WTC11 (cell line): ENCODE results near the gene DRC3. TPM values are rescaled to one million over a fixed set of nuclear protein-coding genes. Genes with fewer than 3 reads are reported as not detected.

ENCODE experiments used
- ATAC-seq: fragments of 200-7000 bp; cut with Tn5 transposase; 2 replicates; pipeline ENCODE4 v1.10.0; 2021; ENCODE audit warnings: mild to moderate bottlenecking, moderate library complexity
- CTCF ChIA-PET: fragments of 300-600 bp; sonication (Branson Sonifier 250); formaldehyde crosslinking; loops from one replicate; lab custom pipeline; 2021; ENCODE audit warnings: antibody characterized with exemption; lab: Charles Lee
- POLR2A ChIA-PET: fragments of 350-600 bp; sonication (Branson Sonifier 250); formaldehyde crosslinking; loops from one replicate; lab custom pipeline; 2021; ENCODE audit warnings: antibody characterized with exemption; lab: Charles Lee
- DNase-seq: peaks from one replicate; pipeline ENCODE4 v3.0.0; 2021; ENCODE audit warnings: low spot score
- H3K27ac Mint-ChIP-seq: 2 replicates; pipeline ENCODE4 v1.8.0; 2021; ENCODE audit warnings: mixed read lengths
- H3K27me3 Mint-ChIP-seq: 2 replicates; pipeline ENCODE4 v1.8.0; 2021; ENCODE audit warnings: low read depth, mild to moderate bottlenecking, moderate library complexity, mixed read lengths
- H3K36me3 Mint-ChIP-seq: 2 replicates; pipeline ENCODE4 v1.8.0; 2021; ENCODE audit warnings: mixed read lengths
- H3K4me1 Mint-ChIP-seq: 2 replicates; pipeline ENCODE4 v1.8.0; 2022; ENCODE audit warnings: mixed read lengths
- H3K4me3 Mint-ChIP-seq: 2 replicates; pipeline ENCODE4 v1.8.0; 2021; ENCODE audit warnings: mild to moderate bottlenecking, moderate library complexity, mixed read lengths
- H3K9me3 Mint-ChIP-seq: 2 replicates; pipeline ENCODE4 v1.8.0; 2021; ENCODE audit warnings: mixed read lengths
- ATF6 ChIP-seq: sonication (generic); formaldehyde crosslinking; IDR thresholded peaks from 2 replicates; pipeline ENCODE4 v1.8.1; 2023; ENCODE audit warnings: mild to moderate bottlenecking, missing genetic modification reagents
- CDX4 ChIP-seq: fragments of 250-450 bp; sonication (Bioruptor Pico); IDR thresholded peaks from 2 replicates; pipeline ENCODE4 v1.9.0; 2021; ENCODE audit warnings: moderate library complexity, mild to moderate bottlenecking, inconsistent platforms, borderline replicate concordance
- E2F5 ChIP-seq: sonication (generic); formaldehyde crosslinking; IDR thresholded peaks from 2 replicates; pipeline ENCODE4 v1.8.1; 2022; ENCODE audit warnings: mild to moderate bottlenecking, moderate library complexity, missing genetic modification reagents
- FOXP4 ChIP-seq: sonication (generic); formaldehyde crosslinking; IDR thresholded peaks from 2 replicates; pipeline ENCODE4 v1.8.0; 2022; ENCODE audit warnings: mild to moderate bottlenecking, missing genetic modification reagents
- GABPB1 ChIP-seq: sonication (generic); formaldehyde crosslinking; IDR thresholded peaks from 2 replicates; pipeline ENCODE4 v1.8.1; 2023; ENCODE audit warnings: mild to moderate bottlenecking, missing genetic modification reagents
- GRHL2 ChIP-seq: fragments of 250-450 bp; sonication (Bioruptor Pico); IDR thresholded peaks from 2 replicates; pipeline ENCODE4 v1.8.0; 2022; ENCODE audit warnings: mild to moderate bottlenecking, moderate library complexity; ENCODE audit not compliant: insufficient replicate concordance, severe bottlenecking
- HMGXB4 ChIP-seq: sonication (generic); formaldehyde crosslinking; IDR thresholded peaks from 2 replicates; pipeline ENCODE4 v1.8.1; 2023; ENCODE audit warnings: mild to moderate bottlenecking, moderate library complexity, missing genetic modification reagents
- IRF1 ChIP-seq: sonication (generic); formaldehyde crosslinking; IDR thresholded peaks from 2 replicates; pipeline ENCODE4 v1.8.0; 2023; ENCODE audit warnings: missing genetic modification reagents
- NFATC4 ChIP-seq: fragments of 250-450 bp; sonication (Bioruptor Pico); IDR thresholded peaks from 2 replicates; pipeline ENCODE4 v1.9.0; 2021; ENCODE audit warnings: mild to moderate bottlenecking
- NFE2L1 ChIP-seq: sonication (generic); formaldehyde crosslinking; IDR thresholded peaks from 2 replicates; pipeline ENCODE4 v1.8.1; 2023; ENCODE audit warnings: missing genetic modification reagents
- SP1 ChIP-seq: sonication (generic); formaldehyde crosslinking; conservative IDR thresholded peaks from 2 replicates; pipeline ENCODE4 v1.8.1; 2022; ENCODE audit warnings: missing genetic modification reagents
- TCF7 ChIP-seq: sonication (generic); formaldehyde crosslinking; IDR thresholded peaks from 2 replicates; pipeline ENCODE4 v1.8.0; 2022; ENCODE audit warnings: mild to moderate bottlenecking, low read depth, missing genetic modification reagents, moderate library complexity
- TP53 ChIP-seq: sonication (generic); formaldehyde crosslinking; IDR thresholded peaks from 2 replicates; pipeline ENCODE4 v1.8.1; 2023; ENCODE audit warnings: mild to moderate bottlenecking, missing genetic modification reagents
- ZNF138 ChIP-seq: sonication (generic); formaldehyde crosslinking; conservative IDR thresholded peaks from 2 replicates; pipeline ENCODE4 v1.8.1; 2022; ENCODE audit warnings: mild to moderate bottlenecking, moderate library complexity, missing genetic modification reagents
- ZNF396 ChIP-seq: fragments of 250-450 bp; sonication (Bioruptor Pico); IDR thresholded peaks from 2 replicates; pipeline ENCODE4 v1.8.0; 2021; ENCODE audit warnings: mild to moderate bottlenecking, moderate library complexity, borderline replicate concordance
- ZNF425 ChIP-seq: fragments of 250-450 bp; sonication (Bioruptor Pico); conservative IDR thresholded peaks from 2 replicates; pipeline ENCODE4 v1.9.0; 2021; ENCODE audit warnings: mild to moderate bottlenecking
- total RNA-seq: library from RNA; stranded (reverse); gene quantifications from 3 replicates; pipeline ENCODE4 v1.2.3, GENCODE V29; 2021

The DRC3 gene
- total RNA-seq, 1 experiment from 2014 or later, result 0.42 TPM

GRCh38 chr17:18037486-18037885 is 64.8 kb downstream of the DRC3 start:
- H3K4me3 Mint-ChIP-seq, result peak overlapping the region; percentile 89
- H3K4me1 Mint-ChIP-seq, result peaks cover 26% of the 10 kb centered on the region
- no peak for DNase-seq
- H3K9me3 Mint-ChIP-seq, result no peaks in the 10 kb centered on the region
- no peaks in the 10 kb centered on the region; the same call in 1 of the 2 replicates for H3K27me3 Mint-ChIP-seq
- POLR2A ChIA-PET, result no interaction called here
- ATAC-seq, result no peak
- no peak for TF ChIP-seq TP53 (CRISPR knock-in tag)
- TF ChIP-seq ZNF138 (CRISPR knock-in tag), result no peak
- no peak for TF ChIP-seq E2F5 (CRISPR knock-in tag)
- no peak for TF ChIP-seq GRHL2 (CRISPR knock-in tag)
- no peak for TF ChIP-seq CDX4 (CRISPR knock-in tag)
- no peak for TF ChIP-seq GABPB1 (CRISPR knock-in tag)
- no peak for TF ChIP-seq NFE2L1 (CRISPR knock-in tag)
- no peak for TF ChIP-seq SP1 (CRISPR knock-in tag)
- no peak for TF ChIP-seq HMGXB4 (CRISPR knock-in tag)
- no peak for TF ChIP-seq NFATC4 (CRISPR knock-in tag)
- no peak for TF ChIP-seq FOXP4 (CRISPR knock-in tag)
- TF ChIP-seq ZNF425 (CRISPR knock-in tag), result no peak
- no peak for TF ChIP-seq ATF6
- no peaks in the 10 kb centered on the region for H3K36me3 Mint-ChIP-seq
- H3K27ac Mint-ChIP-seq, result no peak overlapping the region
- CTCF ChIA-PET, result interaction anchor here (1.0 kb wide), 1 partner anchor 147 kb away, joined by 4 read pairs; no protein-coding TSS in a partner anchor

- Mint-ChIP-seq H3K27ac (0 out of 2 replicates have a peak overlapping the region, but pooled peaks have one; percentile 73), H3K4me3 (peak overlapping the region; percentile 89), H3K36me3 (no peaks in the 10 kb centered on the region), H3K9me3 (no peaks in the 10 kb centered on the region), H3K4me1 (peaks cover 29% of the 10 kb centered on the region), H3K27me3 (no peaks in the 10 kb centered on the region; the same call in 1 of the 2 replicates)
- DNase-seq (no peak), ATAC-seq (no peak)
- ChIA-PET POLR2A (no interaction called here), CTCF (interaction anchor here (1.0 to 1.1 kb wide), 2 partner anchors 33 to 147 kb away, joined by 3 to 4 read pairs; no protein-coding TSS in a partner anchor)
- no peak for TF ChIP-seq TP53 (CRISPR knock-in tag)
- TF ChIP-seq NFATC4 (CRISPR knock-in tag), result no peak
- no peak for TF ChIP-seq IRF1 (CRISPR knock-in tag)
- TF ChIP-seq ZNF396 (CRISPR knock-in tag), result no peak
- TF ChIP-seq TCF7 (CRISPR knock-in tag), result no peak
Observed at GRCh38 chr17:18038149-18038850, 65.6 kb downstream of the DRC3 start.
